H1 (cell line): Measurements from ENCODE around the gene LUC7L3. TPM values are rescaled to one million over a fixed set of nuclear protein-coding genes. Genes with fewer than 3 reads are reported as not detected.

Source experiments
- CTCF ChIA-PET: fragments of 300-600 bp; sonication (Branson Sonifier 250); formaldehyde crosslinking; loops from one replicate; lab custom pipeline; 2021; ENCODE audit not compliant: partially characterized antibody; lab: Charles Lee
- POLR2A ChIA-PET: fragments of 300-600 bp; sonication (Branson Sonifier 250); formaldehyde crosslinking; loops from one replicate; lab custom pipeline; 2021; ENCODE audit warnings: inconsistent platforms; ENCODE audit not compliant: partially characterized antibody; lab: Charles Lee
- DNase-seq, 2 experiments: peaks; one replicate each; pipeline versions ENCODE4 v3.0.0 to v3.0.0-alpha.2; 2010 to 2022; ENCODE audit warnings: low spot score in 2 of 2, low read depth in 1 of 2, mixed read lengths in 1 of 2
- FAIRE-seq: peaks from 2 replicates; lab custom pipeline; 2011; peaks lifted over from hg19 to GRCh38; lab: Jason Lieb, UNC
- H2AFZ ChIP-seq: 2 replicates; pipeline ENCODE4 v1.8.1; 2012; ENCODE audit warnings: low read length, inconsistent platforms
- H2AK5ac ChIP-seq: 2 replicates; pipeline ENCODE4 v1.6.1; 2013; ENCODE audit warnings: low read depth, low read length
- H2BK120ac ChIP-seq: replicated peaks from 2 replicates; pipeline ENCODE3; 2013; ENCODE audit warnings: low read depth, low read length, inconsistent platforms
- H2BK12ac ChIP-seq: 2 replicates; pipeline ENCODE4 v1.6.1; 2013; ENCODE audit warnings: low read depth, low read length
- H2BK15ac ChIP-seq: 2 replicates; pipeline ENCODE4 v1.6.1; 2013; ENCODE audit warnings: low read length
- H2BK20ac ChIP-seq: 2 replicates; pipeline ENCODE4 v1.6.1; 2013; ENCODE audit warnings: low read length
- H2BK5ac ChIP-seq: 2 replicates; pipeline ENCODE4 v1.6.1; 2013; ENCODE audit warnings: low read depth, low read length
- H3K14ac ChIP-seq: 2 replicates; pipeline ENCODE4 v1.6.1; 2013; ENCODE audit warnings: inconsistent platforms; ENCODE audit not compliant: insufficient read length
- H3K18ac ChIP-seq: 2 replicates; pipeline ENCODE4 v1.6.1; 2013; ENCODE audit warnings: low read length; ENCODE audit errors: extremely low read depth
- H3K23ac ChIP-seq: 2 replicates; pipeline ENCODE4 v1.6.1; 2013; ENCODE audit warnings: inconsistent platforms; ENCODE audit not compliant: insufficient read length
- H3K23me2 ChIP-seq: 2 replicates; pipeline ENCODE4 v1.6.1; 2013; ENCODE audit warnings: low read depth, low read length
- H3K27ac ChIP-seq: 2 replicates; pipeline ENCODE4 v1.6.1; 2011; ENCODE audit warnings: low read depth, low read length, inconsistent platforms
- H3K27me3 ChIP-seq, 4 experiments: replicated peaks in 1 of 4; 1 replicate in 1 of 4; 2 replicates in 3 of 4; pipeline versions ENCODE4 v1.6.1 to v1.8.1; 2011 to 2013; ENCODE audit warnings: low read length in 3 of 4, mild to moderate bottlenecking in 3 of 4, inconsistent platforms in 2 of 4, mixed read lengths in 2 of 4, moderate library complexity in 1 of 4; ENCODE audit not compliant: control insufficient read depth in 3 of 4, insufficient read depth in 3 of 4; ENCODE audit errors: extremely low read depth in 1 of 4
- H3K36me3 ChIP-seq, 4 experiments: 2 replicates each; pipeline versions ENCODE4 v1.6.1 to v1.8.1; 2011 to 2013; ENCODE audit warnings: mild to moderate bottlenecking in 4 of 4, low read length in 3 of 4, moderate library complexity in 2 of 4, control low read depth in 1 of 4, inconsistent platforms in 1 of 4; ENCODE audit not compliant: insufficient read depth in 4 of 4, control insufficient read depth in 2 of 4
- H3K4ac ChIP-seq: replicated peaks from 2 replicates; pipeline ENCODE3; 2013; ENCODE audit warnings: low read length, low read depth, mixed read lengths, inconsistent platforms; ENCODE audit not compliant: insufficient read length
- H3K4me1 ChIP-seq, 4 experiments: replicated peaks in 1 of 4; 1 replicate in 1 of 4; 2 replicates in 3 of 4; pipeline versions ENCODE4 v1.6.1 to v1.8.1; 2011 to 2013; ENCODE audit warnings: low read length in 3 of 4, inconsistent platforms in 2 of 4, mixed read lengths in 1 of 4; ENCODE audit not compliant: insufficient read depth in 4 of 4, control insufficient read depth in 3 of 4
- H3K4me2 ChIP-seq, 2 experiments: 2 replicates each; pipeline versions ENCODE4 v1.6.1 to v1.8.1; 2011 to 2013; ENCODE audit warnings: low read depth in 2 of 2, low read length in 2 of 2, control low read depth in 1 of 2, inconsistent platforms in 1 of 2, mild to moderate bottlenecking in 1 of 2; ENCODE audit not compliant: insufficient read depth in 1 of 2
- H3K4me3 ChIP-seq, 4 experiments: fragments of 200-600, 300-600 bp in 1 of 4; sonication (generic), shearing (Covaris generic), sonication (Bioruptor Twin) in 1 of 4; 2 replicates each; pipeline versions ENCODE4 v1.5.1 to v1.8.1; 2011 to 2016; ENCODE audit warnings: low read length in 4 of 4, low read depth in 3 of 4, control low read depth in 2 of 4, inconsistent platforms in 2 of 4, mild to moderate bottlenecking in 2 of 4, mixed read lengths in 1 of 4, moderate library complexity in 1 of 4; ENCODE audit not compliant: insufficient read depth in 2 of 4; ENCODE audit errors: extremely low read depth in 1 of 4
- H3K56ac ChIP-seq: replicated peaks from 2 replicates; pipeline ENCODE3; 2013; ENCODE audit warnings: low read depth, mild to moderate bottlenecking, mixed read lengths, low read length, inconsistent platforms; ENCODE audit not compliant: insufficient read length
- H3K79me1 ChIP-seq: 2 replicates; pipeline ENCODE4 v1.6.1; 2013; ENCODE audit warnings: low read depth, low read length, control low read depth
- H3K79me2 ChIP-seq, 2 experiments: 2 replicates each; pipeline versions ENCODE4 v1.6.1 to v1.8.1; 2012 to 2013; ENCODE audit warnings: low read length in 2 of 2, mild to moderate bottlenecking in 2 of 2, inconsistent platforms in 1 of 2; ENCODE audit not compliant: insufficient read depth in 2 of 2, control insufficient read depth in 1 of 2
- H3K9ac ChIP-seq, 4 experiments: replicated peaks in 1 of 4; 1 replicate in 1 of 4; 2 replicates in 3 of 4; pipeline versions ENCODE4 v1.6.1 to v1.8.1; 2011 to 2013; ENCODE audit warnings: low read depth in 3 of 4, low read length in 3 of 4, control low read depth in 2 of 4, mild to moderate bottlenecking in 2 of 4, moderate library complexity in 2 of 4, inconsistent platforms in 1 of 4; ENCODE audit errors: extremely low read depth in 1 of 4
- H3K9me3 ChIP-seq, 2 experiments: 2 replicates each; pipeline versions ENCODE4 v1.6.1 to v1.8.1; 2012 to 2013; ENCODE audit warnings: mild to moderate bottlenecking in 2 of 2, moderate library complexity in 2 of 2, control low read depth in 1 of 2, inconsistent platforms in 1 of 2, low read depth in 1 of 2, low read length in 1 of 2, mixed read lengths in 1 of 2; ENCODE audit not compliant: insufficient read depth in 2 of 2
- H4K20me1 ChIP-seq, 2 experiments: replicated peaks in 1 of 2; 2 replicates each; pipeline versions ENCODE3 to v1.8.1; 2011 to 2013; ENCODE audit warnings: inconsistent platforms in 2 of 2, low read length in 2 of 2, mild to moderate bottlenecking in 1 of 2; ENCODE audit not compliant: insufficient read depth in 2 of 2, control insufficient read depth in 1 of 2
- H4K5ac ChIP-seq: 2 replicates; pipeline ENCODE4 v1.6.1; 2013; ENCODE audit warnings: low read length, low read depth, mixed read lengths, inconsistent platforms; ENCODE audit not compliant: insufficient read length
- H4K8ac ChIP-seq: 2 replicates; pipeline ENCODE4 v1.8.0; 2013; ENCODE audit warnings: mild to moderate bottlenecking, moderate library complexity, low read length, inconsistent platforms; ENCODE audit not compliant: insufficient read depth; ENCODE audit errors: extremely low read depth
- H4K91ac ChIP-seq: replicated peaks from 2 replicates; pipeline ENCODE3; 2013; ENCODE audit warnings: low read length, mixed read lengths, inconsistent platforms; ENCODE audit not compliant: insufficient read length
- ATF2 ChIP-seq: IDR thresholded peaks from 2 replicates; pipeline ENCODE4 v1.6.1; 2012; ENCODE audit warnings: low read length, inconsistent platforms
- BCL11A ChIP-seq, 2 experiments: IDR thresholded peaks; one replicate each; pipeline ENCODE4 v1.6.1; 2011; ENCODE audit warnings: low read depth in 2 of 2, low read length in 2 of 2, mild to moderate bottlenecking in 2 of 2
- BRCA1 ChIP-seq: IDR thresholded peaks from 2 replicates; pipeline ENCODE4 v1.6.1; 2012; ENCODE audit warnings: low read depth, low read length, improper control_type of control experiment
- GABPA ChIP-seq: IDR thresholded peaks from 2 replicates; pipeline ENCODE4 v1.6.1; 2011; ENCODE audit warnings: mild to moderate bottlenecking, low read length, moderate library complexity, borderline replicate concordance; ENCODE audit not compliant: insufficient read depth
- GTF2F1 ChIP-seq: IDR thresholded peaks from 2 replicates; pipeline ENCODE4 v1.6.1; 2012; ENCODE audit warnings: low read depth, low read length, improper control_type of control experiment, borderline replicate concordance
- HDAC6 ChIP-seq: IDR thresholded peaks from one replicate; pipeline ENCODE4 v1.7.1; 2012; ENCODE audit warnings: low read depth, mild to moderate bottlenecking, inconsistent platforms, low read length, moderate library complexity
- KDM4A ChIP-seq: IDR thresholded peaks from one replicate; pipeline ENCODE4 v1.7.1; 2012; ENCODE audit warnings: low read depth, mild to moderate bottlenecking, moderate library complexity, low read length, inconsistent platforms; ENCODE audit not compliant: severe bottlenecking
- RBBP5 ChIP-seq: IDR thresholded peaks from 2 replicates; pipeline ENCODE4 v1.7.1; 2012; ENCODE audit warnings: low read depth, mild to moderate bottlenecking, inconsistent platforms, low read length, moderate library complexity, borderline replicate concordance
- RNF2 ChIP-seq: fragments of 200-900, 300-1000 bp; sonication (generic); IDR thresholded peaks from 2 replicates; pipeline ENCODE4 v1.7.1; 2016; ENCODE audit warnings: borderline replicate concordance, low read depth, mild to moderate bottlenecking, antibody characterized with exemption, low read length; ENCODE audit not compliant: poor library complexity, severe bottlenecking; ENCODE audit errors: missing control alignments
- USF2 ChIP-seq: IDR thresholded peaks from 2 replicates; pipeline ENCODE4 v1.6.1; 2011; ENCODE audit warnings: low read length, improper control_type of control experiment
- WGBS, 2 experiments: shearing (Covaris generic) in 1 of 2; methylation state at CpG; one replicate each; pipeline versions ENCODE4 v1.1.6 to v1.1.7; 2013 to 2015; ENCODE audit warnings: low lambda C conversion rate in 2 of 2, mixed read lengths in 2 of 2, inconsistent platforms in 1 of 2, low coverage in 1 of 2, missing lambda C conversion rate in 1 of 2; ENCODE audit not compliant: insufficient replicate concordance in 2 of 2, insufficient coverage in 1 of 2, insufficient read length in 1 of 2; ENCODE audit errors: extremely low coverage in 1 of 2, missing lambda C conversion rate in 1 of 2; 5-methylcytosine and 5-hydroxymethylcytosine counted together
- polyA plus RNA-seq, 7 experiments: library from polyadenylated mRNA; depleted of rRNA in 3 of 7; stranded (reverse) in 5 of 7; unstranded in 2 of 7; fragments of >200 nt in 5 of 7; fragments of 200-250 nt in 2 of 7; gene quantifications; 1 replicate in 5 of 7; 2 replicates in 1 of 7; 4 replicates in 1 of 7; pipeline versions ENCODE4 v1.2.1 to v1.2.3, GENCODE V29; 2011 to 2013; ENCODE audit warnings: missing spikeins in 2 of 7, mixed read lengths in 2 of 7
- total RNA-seq: library from RNA; stranded (reverse); fragmentation: NEBNext Ultra II Directional; extraction: Animal tissue kit (Norgen Biotek cat#: 25700); gene quantifications from 2 replicates; pipeline ENCODE4 v1.2.1, GENCODE V29; 2021

Gene LUC7L3
- total and polyA plus RNA-seq, 2 of the 8 experiments (the other 6 are each of a cell fraction or from before 2014, with no cell fraction given) = 102 to 126 TPM

- H4K91ac ChIP-seq = no peak overlapping the region
- POLR2A ChIA-PET = interaction anchor here (1.2 to 1.4 kb wide), 2 partner anchors 12 to 14 kb away, joined by 3 read pairs; no protein-coding TSS in a partner anchor
- no peak overlapping the region for H2BK20ac ChIP-seq
- H3K79me1 ChIP-seq = no peaks in the 10 kb centered on the region
- no peak overlapping the region for H3K9ac ChIP-seq
- H2AFZ ChIP-seq = no peak overlapping the region
- no peaks in the 10 kb centered on the region for H3K27me3 ChIP-seq
- no peak overlapping the region for H4K5ac ChIP-seq
- no peak overlapping the region for H3K27ac ChIP-seq
- CTCF ChIA-PET = interaction anchor here (0.9 to 20.2 kb wide), 6 partner anchors 13 to 133 kb away, joined by 3 to 391 read pairs (median 4); no protein-coding TSS in a partner anchor
- no peak overlapping the region for H3K4me3 ChIP-seq
- H3K4ac ChIP-seq = no peak overlapping the region
- H3K9me3 ChIP-seq = no peaks in the 10 kb centered on the region
- no peak overlapping the region for H4K8ac ChIP-seq
- no peak overlapping the region for H3K56ac ChIP-seq
- no peak overlapping the region for H2BK12ac ChIP-seq
- no peak for FAIRE-seq
- DNase-seq = no peak
- WGBS, 2 experiments = 98% methylated on average over 3 of the region's 3 CpGs; no CpG with 5 or more reads in 1 of the 2 experiments
- no peak overlapping the region for H3K14ac ChIP-seq
- no peak overlapping the region for H2BK15ac ChIP-seq
- H4K20me1 ChIP-seq = no peaks in the 10 kb centered on the region
- no peak overlapping the region for H2BK5ac ChIP-seq
- no peak overlapping the region for H2AK5ac ChIP-seq
- H3K4me2 ChIP-seq = no peak overlapping the region
- H3K23me2 ChIP-seq = no peaks in the 10 kb centered on the region
- peaks cover 0 to 13% (median 1%) of the 10 kb centered on the region in 4 experiments; a peak in 3 of 7 replicates for H3K4me1 ChIP-seq
- no peak overlapping the region for H2BK120ac ChIP-seq
- H3K23ac ChIP-seq = no peak overlapping the region
- no peak overlapping the region for H3K18ac ChIP-seq
- H3K79me2 ChIP-seq = no peaks in the 10 kb centered on the region
- H3K36me3 ChIP-seq = no peaks in the 10 kb centered on the region
- TF ChIP-seq KDM4A (no peak), RBBP5 (no peak), USF2 (no peak), RNF2 (no peak), ATF2 (no peak), HDAC6 (no peak), BCL11A (IDR thresholded peaks at IDR 0.05; ENCODE audit: low read depth in 2 of 2, low read length in 2 of 2) (no peak), BRCA1 (no peak), GTF2F1 (no peak), GABPA (no peak)
Observed at GRCh38 chr17:50682938-50683337, 36.5 kb upstream of the LUC7L3 start.
